H1 (cell line): ENCODE data around the gene RECK. TPM values are rescaled to one million over a fixed set of nuclear protein-coding genes. Genes with fewer than 3 reads are reported as not detected.

Experiments used
- CTCF ChIA-PET: fragments of 300-600 bp; sonication (Branson Sonifier 250); formaldehyde crosslinking; loops from one replicate; lab custom pipeline; 2021; ENCODE audit not compliant: partially characterized antibody; lab: Charles Lee
- POLR2A ChIA-PET: fragments of 300-600 bp; sonication (Branson Sonifier 250); formaldehyde crosslinking; loops from one replicate; lab custom pipeline; 2021; ENCODE audit warnings: inconsistent platforms; ENCODE audit not compliant: partially characterized antibody; lab: Charles Lee
- DNase-seq, 2 experiments: peaks; one replicate each; pipeline versions ENCODE4 v3.0.0 to v3.0.0-alpha.2; 2010 to 2022; ENCODE audit warnings: low spot score in 2 of 2, low read depth in 1 of 2, mixed read lengths in 1 of 2
- FAIRE-seq: peaks from 2 replicates; lab custom pipeline; 2011; peaks lifted over from hg19 to GRCh38; lab: Jason Lieb, UNC
- H2AFZ ChIP-seq: 2 replicates; pipeline ENCODE4 v1.8.1; 2012; ENCODE audit warnings: low read length, inconsistent platforms
- H2AK5ac ChIP-seq: 2 replicates; pipeline ENCODE4 v1.6.1; 2013; ENCODE audit warnings: low read depth, low read length
- H2BK120ac ChIP-seq: replicated peaks from 2 replicates; pipeline ENCODE3; 2013; ENCODE audit warnings: low read depth, low read length, inconsistent platforms
- H2BK12ac ChIP-seq: 2 replicates; pipeline ENCODE4 v1.6.1; 2013; ENCODE audit warnings: low read depth, low read length
- H2BK15ac ChIP-seq: 2 replicates; pipeline ENCODE4 v1.6.1; 2013; ENCODE audit warnings: low read length
- H2BK20ac ChIP-seq: 2 replicates; pipeline ENCODE4 v1.6.1; 2013; ENCODE audit warnings: low read length
- H2BK5ac ChIP-seq: 2 replicates; pipeline ENCODE4 v1.6.1; 2013; ENCODE audit warnings: low read depth, low read length
- H3K14ac ChIP-seq: 2 replicates; pipeline ENCODE4 v1.6.1; 2013; ENCODE audit warnings: inconsistent platforms; ENCODE audit not compliant: insufficient read length
- H3K18ac ChIP-seq: 2 replicates; pipeline ENCODE4 v1.6.1; 2013; ENCODE audit warnings: low read length; ENCODE audit errors: extremely low read depth
- H3K23ac ChIP-seq: 2 replicates; pipeline ENCODE4 v1.6.1; 2013; ENCODE audit warnings: inconsistent platforms; ENCODE audit not compliant: insufficient read length
- H3K23me2 ChIP-seq: 2 replicates; pipeline ENCODE4 v1.6.1; 2013; ENCODE audit warnings: low read depth, low read length
- H3K27ac ChIP-seq: 2 replicates; pipeline ENCODE4 v1.6.1; 2011; ENCODE audit warnings: low read depth, low read length, inconsistent platforms
- H3K27me3 ChIP-seq, 4 experiments: replicated peaks in 1 of 4; 1 replicate in 1 of 4; 2 replicates in 3 of 4; pipeline versions ENCODE4 v1.6.1 to v1.8.1; 2011 to 2013; ENCODE audit warnings: low read length in 3 of 4, mild to moderate bottlenecking in 3 of 4, inconsistent platforms in 2 of 4, mixed read lengths in 2 of 4, moderate library complexity in 1 of 4; ENCODE audit not compliant: control insufficient read depth in 3 of 4, insufficient read depth in 3 of 4; ENCODE audit errors: extremely low read depth in 1 of 4
- H3K36me3 ChIP-seq, 4 experiments: 2 replicates each; pipeline versions ENCODE4 v1.6.1 to v1.8.1; 2011 to 2013; ENCODE audit warnings: mild to moderate bottlenecking in 4 of 4, low read length in 3 of 4, moderate library complexity in 2 of 4, control low read depth in 1 of 4, inconsistent platforms in 1 of 4; ENCODE audit not compliant: insufficient read depth in 4 of 4, control insufficient read depth in 2 of 4
- H3K4ac ChIP-seq: replicated peaks from 2 replicates; pipeline ENCODE3; 2013; ENCODE audit warnings: low read length, low read depth, mixed read lengths, inconsistent platforms; ENCODE audit not compliant: insufficient read length
- H3K4me1 ChIP-seq, 4 experiments: replicated peaks in 1 of 4; 1 replicate in 1 of 4; 2 replicates in 3 of 4; pipeline versions ENCODE4 v1.6.1 to v1.8.1; 2011 to 2013; ENCODE audit warnings: low read length in 3 of 4, inconsistent platforms in 2 of 4, mixed read lengths in 1 of 4; ENCODE audit not compliant: insufficient read depth in 4 of 4, control insufficient read depth in 3 of 4
- H3K4me2 ChIP-seq, 2 experiments: 2 replicates each; pipeline versions ENCODE4 v1.6.1 to v1.8.1; 2011 to 2013; ENCODE audit warnings: low read depth in 2 of 2, low read length in 2 of 2, control low read depth in 1 of 2, inconsistent platforms in 1 of 2, mild to moderate bottlenecking in 1 of 2; ENCODE audit not compliant: insufficient read depth in 1 of 2
- H3K4me3 ChIP-seq, 4 experiments: fragments of 200-600, 300-600 bp in 1 of 4; sonication (generic), shearing (Covaris generic), sonication (Bioruptor Twin) in 1 of 4; 2 replicates each; pipeline versions ENCODE4 v1.5.1 to v1.8.1; 2011 to 2016; ENCODE audit warnings: low read length in 4 of 4, low read depth in 3 of 4, control low read depth in 2 of 4, inconsistent platforms in 2 of 4, mild to moderate bottlenecking in 2 of 4, mixed read lengths in 1 of 4, moderate library complexity in 1 of 4; ENCODE audit not compliant: insufficient read depth in 2 of 4; ENCODE audit errors: extremely low read depth in 1 of 4
- H3K56ac ChIP-seq: replicated peaks from 2 replicates; pipeline ENCODE3; 2013; ENCODE audit warnings: low read depth, mild to moderate bottlenecking, mixed read lengths, low read length, inconsistent platforms; ENCODE audit not compliant: insufficient read length
- H3K79me1 ChIP-seq: 2 replicates; pipeline ENCODE4 v1.6.1; 2013; ENCODE audit warnings: low read depth, low read length, control low read depth
- H3K79me2 ChIP-seq, 2 experiments: 2 replicates each; pipeline versions ENCODE4 v1.6.1 to v1.8.1; 2012 to 2013; ENCODE audit warnings: low read length in 2 of 2, mild to moderate bottlenecking in 2 of 2, inconsistent platforms in 1 of 2; ENCODE audit not compliant: insufficient read depth in 2 of 2, control insufficient read depth in 1 of 2
- H3K9ac ChIP-seq, 4 experiments: replicated peaks in 1 of 4; 1 replicate in 1 of 4; 2 replicates in 3 of 4; pipeline versions ENCODE4 v1.6.1 to v1.8.1; 2011 to 2013; ENCODE audit warnings: low read depth in 3 of 4, low read length in 3 of 4, control low read depth in 2 of 4, mild to moderate bottlenecking in 2 of 4, moderate library complexity in 2 of 4, inconsistent platforms in 1 of 4; ENCODE audit errors: extremely low read depth in 1 of 4
- H3K9me3 ChIP-seq, 2 experiments: 2 replicates each; pipeline versions ENCODE4 v1.6.1 to v1.8.1; 2012 to 2013; ENCODE audit warnings: mild to moderate bottlenecking in 2 of 2, moderate library complexity in 2 of 2, control low read depth in 1 of 2, inconsistent platforms in 1 of 2, low read depth in 1 of 2, low read length in 1 of 2, mixed read lengths in 1 of 2; ENCODE audit not compliant: insufficient read depth in 2 of 2
- H4K20me1 ChIP-seq, 2 experiments: replicated peaks in 1 of 2; 2 replicates each; pipeline versions ENCODE3 to v1.8.1; 2011 to 2013; ENCODE audit warnings: inconsistent platforms in 2 of 2, low read length in 2 of 2, mild to moderate bottlenecking in 1 of 2; ENCODE audit not compliant: insufficient read depth in 2 of 2, control insufficient read depth in 1 of 2
- H4K5ac ChIP-seq: 2 replicates; pipeline ENCODE4 v1.6.1; 2013; ENCODE audit warnings: low read length, low read depth, mixed read lengths, inconsistent platforms; ENCODE audit not compliant: insufficient read length
- H4K8ac ChIP-seq: 2 replicates; pipeline ENCODE4 v1.8.0; 2013; ENCODE audit warnings: mild to moderate bottlenecking, moderate library complexity, low read length, inconsistent platforms; ENCODE audit not compliant: insufficient read depth; ENCODE audit errors: extremely low read depth
- H4K91ac ChIP-seq: replicated peaks from 2 replicates; pipeline ENCODE3; 2013; ENCODE audit warnings: low read length, mixed read lengths, inconsistent platforms; ENCODE audit not compliant: insufficient read length
- ATF2 ChIP-seq: IDR thresholded peaks from 2 replicates; pipeline ENCODE4 v1.6.1; 2012; ENCODE audit warnings: low read length, inconsistent platforms
- BACH1 ChIP-seq: IDR thresholded peaks from 2 replicates; pipeline ENCODE4 v1.6.1; 2012; ENCODE audit warnings: low read length, improper control_type of control experiment
- BRCA1 ChIP-seq: IDR thresholded peaks from 2 replicates; pipeline ENCODE4 v1.6.1; 2012; ENCODE audit warnings: low read depth, low read length, improper control_type of control experiment
- CBX5 ChIP-seq: fragments of 300-800, 300-1000 bp; sonication (generic); IDR thresholded peaks from 2 replicates; pipeline ENCODE4 v1.7.1; 2016; ENCODE audit warnings: antibody characterized with exemption, low read length, low read depth
- FOSL1 ChIP-seq: IDR thresholded peaks from 2 replicates; pipeline ENCODE4 v1.6.1; 2011; ENCODE audit warnings: mild to moderate bottlenecking, low read depth, low read length, moderate library complexity; ENCODE audit not compliant: insufficient read depth
- HDAC6 ChIP-seq: IDR thresholded peaks from one replicate; pipeline ENCODE4 v1.7.1; 2012; ENCODE audit warnings: low read depth, mild to moderate bottlenecking, inconsistent platforms, low read length, moderate library complexity
- JUN ChIP-seq: IDR thresholded peaks from 2 replicates; pipeline ENCODE4 v1.6.1; 2011; ENCODE audit warnings: low read depth, mild to moderate bottlenecking, improper control_type of control experiment, low read length
- JUND ChIP-seq: IDR thresholded peaks from 2 replicates; pipeline ENCODE4 v1.6.1; 2011; ENCODE audit warnings: mild to moderate bottlenecking, improper control_type of control experiment, low read length
- RFX5 ChIP-seq: IDR thresholded peaks from 2 replicates; pipeline ENCODE4 v1.6.1; 2011; ENCODE audit warnings: low read depth, low read length, improper control_type of control experiment, borderline replicate concordance
- SAP30 ChIP-seq: fragments of 300-600 bp; sonication (generic); IDR thresholded peaks from 2 replicates; pipeline ENCODE4 v1.7.1; 2012; ENCODE audit warnings: low read length, moderate library complexity, mild to moderate bottlenecking, inconsistent platforms; ENCODE audit not compliant: insufficient read depth, insufficient replicate concordance
- SIRT6 ChIP-seq: IDR thresholded peaks from one replicate; pipeline ENCODE4 v1.7.1; 2012; ENCODE audit warnings: low read length, inconsistent platforms
- SRF ChIP-seq: IDR thresholded peaks from 2 replicates; pipeline ENCODE4 v1.6.1; 2011; ENCODE audit warnings: mild to moderate bottlenecking, low read depth, low read length, moderate library complexity
- TAF1 ChIP-seq: IDR thresholded peaks from 2 replicates; pipeline ENCODE4 v1.6.1; 2011; ENCODE audit warnings: mild to moderate bottlenecking, low read depth, low read length
- TBP ChIP-seq: IDR thresholded peaks from 2 replicates; pipeline ENCODE4 v1.6.1; 2011; ENCODE audit warnings: low read depth, low read length, improper control_type of control experiment
- WGBS, 2 experiments: shearing (Covaris generic) in 1 of 2; methylation state at CpG; one replicate each; pipeline versions ENCODE4 v1.1.6 to v1.1.7; 2013 to 2015; ENCODE audit warnings: low lambda C conversion rate in 2 of 2, mixed read lengths in 2 of 2, inconsistent platforms in 1 of 2, low coverage in 1 of 2, missing lambda C conversion rate in 1 of 2; ENCODE audit not compliant: insufficient replicate concordance in 2 of 2, insufficient coverage in 1 of 2, insufficient read length in 1 of 2; ENCODE audit errors: extremely low coverage in 1 of 2, missing lambda C conversion rate in 1 of 2; 5-methylcytosine and 5-hydroxymethylcytosine counted together
- polyA plus RNA-seq, 7 experiments: library from polyadenylated mRNA; depleted of rRNA in 3 of 7; stranded (reverse) in 5 of 7; unstranded in 2 of 7; fragments of >200 nt in 5 of 7; fragments of 200-250 nt in 2 of 7; gene quantifications; 1 replicate in 5 of 7; 2 replicates in 1 of 7; 4 replicates in 1 of 7; pipeline versions ENCODE4 v1.2.1 to v1.2.3, GENCODE V29; 2011 to 2013; ENCODE audit warnings: missing spikeins in 2 of 7, mixed read lengths in 2 of 7
- total RNA-seq: library from RNA; stranded (reverse); fragmentation: NEBNext Ultra II Directional; extraction: Animal tissue kit (Norgen Biotek cat#: 25700); gene quantifications from 2 replicates; pipeline ENCODE4 v1.2.1, GENCODE V29; 2021

The RECK gene
- total and polyA plus RNA-seq, 2 of the 8 experiments (the other 6 are each of a cell fraction or from before 2014, with no cell fraction given): 5.4 to 9.8 TPM

DNA sequence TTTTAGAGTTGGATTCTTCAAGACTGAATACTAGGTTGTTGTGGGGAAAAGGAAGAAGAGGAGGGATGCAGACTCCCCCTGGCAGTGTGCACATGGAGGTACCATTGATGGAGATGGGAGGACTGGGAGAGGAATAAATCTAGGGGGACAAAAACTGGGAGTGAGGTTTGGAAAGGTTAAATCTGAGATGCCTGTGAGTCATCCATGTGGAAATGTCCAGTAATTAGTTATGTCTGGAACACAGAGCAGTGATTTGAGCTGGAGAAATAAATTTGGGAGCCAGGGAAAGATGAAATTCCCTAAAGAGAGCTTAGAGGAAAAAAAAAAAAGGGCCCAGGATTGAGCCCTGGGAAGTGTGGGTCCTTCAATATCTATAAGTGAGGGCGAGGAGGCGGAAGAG is 124.5 kb downstream of the RECK start:
- Histone ChIP-seq H3K79me1 (no peaks in the 10 kb centered on the region), H3K4me1 (peaks cover 11 to 25% (median 17%) of the 10 kb centered on the region in 4 experiments), H2AFZ (no peak overlapping the region), H3K56ac (no peak overlapping the region), H2BK5ac (0 out of 2 replicates have a peak overlapping the region, but pooled peaks have one; percentile 26), H3K23me2 (no peaks in the 10 kb centered on the region), H2BK15ac (no peak overlapping the region), H2BK20ac (no peak overlapping the region), H3K4me2 (no peak overlapping the region), H3K18ac (no peak overlapping the region), H2BK12ac (no peak overlapping the region), H3K79me2 (no peaks in the 10 kb centered on the region), H3K4me3 (no peak overlapping the region), H3K36me3 (peaks cover 0 to 4% (median 0%) of the 10 kb centered on the region in 4 experiments; a peak in 1 of 8 replicates), H3K9ac (no peak overlapping the region), H4K20me1 (no peaks in the 10 kb centered on the region), H2BK120ac (no peak overlapping the region), H4K8ac (no peak overlapping the region), H2AK5ac (no peak overlapping the region), H3K14ac (no peak overlapping the region), H3K27me3 (no peaks in the 10 kb centered on the region), H4K5ac (no peak overlapping the region), H3K4ac (no peak overlapping the region), H4K91ac (no peak overlapping the region), H3K23ac (no peak overlapping the region), H3K27ac (no peak overlapping the region), H3K9me3 (peaks cover 5 to 6% of the 10 kb centered on the region in 2 experiments)
- FAIRE-seq: no peak
- whole genome bisulfite sequencing, 2 experiments: 83% methylated on average over 2 of the region's 2 CpGs; no CpG with 5 or more reads in 1 of the 2 experiments
- CTCF ChIA-PET: interaction anchor here (1.0 to 1.4 kb wide), 3 partner anchors 12 to 153 kb away, joined by 3 to 4 read pairs (median 3); no protein-coding TSS in a partner anchor
- POLR2A ChIA-PET: no interaction called here
- no peak for DNase-seq
- no peak for TF ChIP-seq ATF2
- no peak for TF ChIP-seq JUN
- TF ChIP-seq HDAC6: no peak
- TF ChIP-seq BACH1: no peak
- no peak for TF ChIP-seq SRF
- no peak for TF ChIP-seq JUND
- no peak for TF ChIP-seq FOSL1
- TF ChIP-seq TBP: no peak
- TF ChIP-seq TAF1: no peak
- no peak for TF ChIP-seq BRCA1
- TF ChIP-seq SIRT6: no peak
- no peak for TF ChIP-seq SAP30
- no peak for TF ChIP-seq CBX5
- no peak for TF ChIP-seq RFX5
